H1 (cell line): ENCODE results near the gene SLX9.

Experiments used
- TF ChIP-seq, protein P1 (sequence below): IDR thresholded peaks from 2 replicates; pipeline ENCODE4 v1.6.1; 2012; ENCODE audit warnings: inconsistent platforms
- TF ChIP-seq, protein P2 (sequence below), 3 experiments: IDR thresholded peaks; 1 replicate in 2 of 3; 2 replicates in 1 of 3; pipeline versions ENCODE4 v1.5.1 to v1.6.1; 2011; ENCODE audit warnings: low read length in 3 of 3, mild to moderate bottlenecking in 3 of 3, inconsistent platforms in 2 of 3, low read depth in 1 of 3, moderate library complexity in 1 of 3; ENCODE audit not compliant: insufficient read depth in 1 of 3; ENCODE audit errors: control extremely low read depth in 1 of 3

DNA sequence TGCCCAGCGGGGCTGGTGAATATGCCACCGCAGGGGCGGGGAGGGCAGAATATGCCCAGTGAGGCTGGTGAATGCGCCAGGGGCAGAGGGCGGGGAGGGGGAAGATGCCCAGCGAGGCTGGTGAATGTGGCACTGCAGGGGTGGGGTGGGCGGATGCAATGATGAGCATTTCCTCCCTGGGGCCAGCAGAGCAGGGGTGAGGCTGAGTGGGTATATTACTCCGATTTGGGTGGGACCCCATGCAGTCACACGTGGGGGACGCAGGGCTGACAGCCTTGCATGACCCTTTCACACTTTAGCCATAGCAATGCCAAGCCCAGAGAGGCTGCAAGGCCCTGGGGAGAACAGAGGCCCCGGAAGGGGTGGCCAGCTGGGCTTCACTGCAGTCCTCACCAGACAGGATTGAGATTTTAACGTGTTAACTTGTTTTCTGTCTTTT is 9.3 kb upstream of the SLX9 start:
- TF ChIP-seq, protein P1, sequence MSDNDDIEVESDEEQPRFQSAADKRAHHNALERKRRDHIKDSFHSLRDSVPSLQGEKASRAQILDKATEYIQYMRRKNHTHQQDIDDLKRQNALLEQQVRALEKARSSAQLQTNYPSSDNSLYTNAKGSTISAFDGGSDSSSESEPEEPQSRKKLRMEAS: no peak
- TF ChIP-seq, protein P2, sequence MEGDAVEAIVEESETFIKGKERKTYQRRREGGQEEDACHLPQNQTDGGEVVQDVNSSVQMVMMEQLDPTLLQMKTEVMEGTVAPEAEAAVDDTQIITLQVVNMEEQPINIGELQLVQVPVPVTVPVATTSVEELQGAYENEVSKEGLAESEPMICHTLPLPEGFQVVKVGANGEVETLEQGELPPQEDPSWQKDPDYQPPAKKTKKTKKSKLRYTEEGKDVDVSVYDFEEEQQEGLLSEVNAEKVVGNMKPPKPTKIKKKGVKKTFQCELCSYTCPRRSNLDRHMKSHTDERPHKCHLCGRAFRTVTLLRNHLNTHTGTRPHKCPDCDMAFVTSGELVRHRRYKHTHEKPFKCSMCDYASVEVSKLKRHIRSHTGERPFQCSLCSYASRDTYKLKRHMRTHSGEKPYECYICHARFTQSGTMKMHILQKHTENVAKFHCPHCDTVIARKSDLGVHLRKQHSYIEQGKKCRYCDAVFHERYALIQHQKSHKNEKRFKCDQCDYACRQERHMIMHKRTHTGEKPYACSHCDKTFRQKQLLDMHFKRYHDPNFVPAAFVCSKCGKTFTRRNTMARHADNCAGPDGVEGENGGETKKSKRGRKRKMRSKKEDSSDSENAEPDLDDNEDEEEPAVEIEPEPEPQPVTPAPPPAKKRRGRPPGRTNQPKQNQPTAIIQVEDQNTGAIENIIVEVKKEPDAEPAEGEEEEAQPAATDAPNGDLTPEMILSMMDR (IDR thresholded peaks at IDR 0.05; ENCODE audit: control extremely low read depth in 1 of 3, insufficient read depth in 1 of 3, low read depth in 1 of 3, low read length in 3 of 3): no peak
